Activated CD4-positive, alpha-beta T cell treated with anti-CD3 and anti-CD28 coated beads, Interleukin-2, amount 50 U/mL, for 1 hour (primary cell): ENCODE results near the gene LBP.
"Not testable (repeated sequence)": the region's sequence is repeated elsewhere in the genome, so short reads cannot be mapped to it uniquely, and the experiment has no call there.

Source experiments
- DNase-seq: peaks from one replicate; pipeline ENCODE4 v3.0.0-alpha.2; 2020

LBP gene

GRCh38 chr20:38321959-38322598 lies 24.2 kb upstream of the LBP start:
- no peak for DNase-seq

- DNase-seq, result no peak
Measured at GRCh38 chr20:38324159-38324558, 22.1 kb upstream of the LBP start.

- DNase-seq, result no peak
Measured at GRCh38 chr20:38325167-38325566, 21.1 kb upstream of the LBP start.

GRCh38 chr20:38325905-38326304 lies 20.4 kb upstream of the LBP start:
- DNase-seq, result no peak

- no peak for DNase-seq
Measured at GRCh38 chr20:38326309-38326708, 20.0 kb upstream of the LBP start.

GRCh38 chr20:38330638-38331037 lies 15.6 kb upstream of the LBP start:
- no peak for DNase-seq

- no peak for DNase-seq
Measured at GRCh38 chr20:38331245-38331644, 15.0 kb upstream of the LBP start.

- no peak for DNase-seq
Measured at GRCh38 chr20:38331814-38332213, 14.5 kb upstream of the LBP start.

GRCh38 chr20:38334016-38334415 lies 12.3 kb upstream of the LBP start:
- DNase-seq, result no peak

- DNase-seq, result no peak
Measured at GRCh38 chr20:38336726-38337125, 9.6 kb upstream of the LBP start.

- no peak for DNase-seq
Measured at GRCh38 chr20:38337561-38338140, 8.6 kb upstream of the LBP start.

- DNase-seq, result no peak
Measured at GRCh38 chr20:38338849-38339520, 7.3 kb upstream of the LBP start.

GRCh38 chr20:38339521-38339896 lies 6.8 kb upstream of the LBP start:
- DNase-seq, result not testable (repeated sequence)

GRCh38 chr20:38339997-38340396 lies 6.3 kb upstream of the LBP start:
- DNase-seq, result no peak

GRCh38 chr20:38340693-38341092 lies 5.6 kb upstream of the LBP start:
- no peak for DNase-seq

GRCh38 chr20:38342216-38342615 lies 4.1 kb upstream of the LBP start:
- DNase-seq, result no peak

- no peak for DNase-seq
Measured at GRCh38 chr20:38342713-38343310, 3.5 kb upstream of the LBP start.

GRCh38 chr20:38343311-38344106 lies 2.8 kb upstream of the LBP start:
- DNase-seq, result no peak

- no peak for DNase-seq
Measured at GRCh38 chr20:38344107-38344701, 2.1 kb upstream of the LBP start.

GRCh38 chr20:38345643-38346042 lies 639 bp upstream of the LBP start:
- no peak for DNase-seq

- DNase-seq, result no peak
Measured at GRCh38 chr20:38346741-38347140, 459 bp downstream of the LBP start.

- DNase-seq, result no peak
Measured at GRCh38 chr20:38349856-38350255, 3.6 kb downstream of the LBP start.
